Neural progenitor cell (in vitro differentiated cells): Measurements from ENCODE around the gene LRCOL1. TPM values are rescaled to one million over a fixed set of nuclear protein-coding genes. Genes with fewer than 3 reads are reported as not detected.

Experiments
- DNase-seq: peaks from one replicate; pipeline ENCODE4 v3.0.0-alpha.2; 2016; ENCODE audit warnings: low spot score
- H2AFZ ChIP-seq: fragments of 200-600 bp; sonication (generic); replicated peaks from 2 replicates; pipeline ENCODE4 v1.6.1; 2016; ENCODE audit warnings: antibody characterized with exemption
- H3F3A ChIP-seq: fragments of 200-600 bp; sonication (generic); 2 replicates; pipeline ENCODE4 v1.6.1; 2016; ENCODE audit warnings: antibody characterized with exemption, low read depth
- H3K27ac ChIP-seq: fragments of 200-600 bp; sonication (generic); 2 replicates; pipeline ENCODE4 v1.5.1; 2016; ENCODE audit warnings: mild to moderate bottlenecking
- H3K27me3 ChIP-seq: fragments of 200-600 bp; sonication (generic); 2 replicates; pipeline ENCODE4 v1.6.1; 2016; ENCODE audit warnings: mild to moderate bottlenecking, moderate library complexity
- H3K36me3 ChIP-seq: fragments of 200-600 bp; sonication (generic); 2 replicates; pipeline ENCODE4 v1.5.1; 2016
- H3K4me1 ChIP-seq: fragments of 200-600 bp; sonication (generic); 2 replicates; pipeline ENCODE4 v1.6.1; 2016; ENCODE audit warnings: mixed run types
- H3K4me2 ChIP-seq: fragments of 200-600 bp; sonication (generic); 2 replicates; pipeline ENCODE4 v1.6.1; 2016
- H3K4me3 ChIP-seq: fragments of 200-600 bp; sonication (generic); 2 replicates; pipeline ENCODE4 v1.5.1; 2016
- H3K79me2 ChIP-seq: fragments of 200-600 bp; sonication (generic); 2 replicates; pipeline ENCODE4 v1.6.1; 2016; ENCODE audit warnings: low read depth
- H3K9ac ChIP-seq: fragments of 200-600 bp; sonication (generic); 2 replicates; pipeline ENCODE4 v1.6.1; 2016
- H3K9me3 ChIP-seq: fragments of 200-600 bp; sonication (generic); 2 replicates; pipeline ENCODE4 v1.5.1; 2016; ENCODE audit warnings: low read depth
- H4K20me1 ChIP-seq: fragments of 200-600 bp; sonication (generic); 2 replicates; pipeline ENCODE4 v1.6.1; 2016; ENCODE audit warnings: low read depth
- H3K27ac Mint-ChIP-seq: 3 replicates; pipeline ENCODE4 v1.8.0; 2021; ENCODE audit warnings: mixed read lengths
- H3K27me3 Mint-ChIP-seq: 2 replicates; pipeline ENCODE4 v1.8.0; 2022; ENCODE audit warnings: low read depth, mild to moderate bottlenecking, inconsistent platforms, moderate library complexity, mixed read lengths; ENCODE audit not compliant: insufficient read depth
- H3K36me3 Mint-ChIP-seq: 3 replicates; pipeline ENCODE4 v1.8.0; 2021; ENCODE audit warnings: mixed read lengths
- H3K4me1 Mint-ChIP-seq: 3 replicates; pipeline ENCODE4 v1.8.0; 2021; ENCODE audit warnings: mixed read lengths
- H3K4me3 Mint-ChIP-seq: 3 replicates; pipeline ENCODE4 v1.8.0; 2021; ENCODE audit warnings: mild to moderate bottlenecking, moderate library complexity, mixed read lengths
- H3K9me3 Mint-ChIP-seq: 3 replicates; pipeline ENCODE4 v1.8.0; 2020; ENCODE audit warnings: mixed read lengths
- EZH2 ChIP-seq: fragments of 200-600 bp; sonication (generic); IDR thresholded peaks from 2 replicates; pipeline ENCODE4 v1.6.1; 2017; ENCODE audit warnings: antibody characterized with exemption, mild to moderate bottlenecking, moderate library complexity
- EZH2phosphoT487 ChIP-seq: fragments of 200-600 bp; sonication (generic); IDR thresholded peaks from 2 replicates; pipeline ENCODE4 v1.6.1; 2017; ENCODE audit warnings: antibody characterized with exemption
- total RNA-seq: library from RNA; depleted of rRNA; stranded (reverse); fragments of >200 nt; gene quantifications from 2 replicates; pipeline ENCODE4 v1.2.3, GENCODE V29; 2015; ENCODE audit warnings: low replicate concordance
- TF ChIP-seq, protein P1 (sequence below): fragments of 200-600 bp; sonication (generic); IDR thresholded peaks from 2 replicates; pipeline ENCODE4 v1.5.1; 2017; ENCODE audit warnings: antibody characterized with exemption, mild to moderate bottlenecking

Gene LRCOL1
- total RNA-seq, 1 donor from 2014 or later = not detected

DNA sequence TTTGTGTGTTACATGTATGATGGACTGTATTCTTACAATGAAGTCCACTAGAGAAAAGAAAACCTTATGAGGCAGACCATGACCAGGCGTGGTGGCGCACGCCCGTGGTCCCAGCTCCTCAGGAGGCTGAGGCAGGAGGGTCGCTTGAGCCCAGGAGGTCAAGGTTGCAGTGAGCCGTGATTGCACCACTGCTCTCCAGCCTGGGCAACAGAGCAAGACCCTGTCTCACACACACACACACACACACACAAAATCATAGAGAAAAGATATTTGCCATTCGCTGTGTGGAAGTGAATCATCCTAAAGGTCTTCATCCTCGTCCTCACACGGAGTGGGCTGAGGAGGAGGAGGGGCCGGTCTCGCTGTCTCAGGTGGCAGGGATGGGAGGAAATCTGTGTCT is 32.3 kb downstream of the LRCOL1 start:
- no peak overlapping the region for H3K27ac ChIP-seq
- peaks cover 6% of the 10 kb centered on the region for H3K36me3 Mint-ChIP-seq

DNA sequence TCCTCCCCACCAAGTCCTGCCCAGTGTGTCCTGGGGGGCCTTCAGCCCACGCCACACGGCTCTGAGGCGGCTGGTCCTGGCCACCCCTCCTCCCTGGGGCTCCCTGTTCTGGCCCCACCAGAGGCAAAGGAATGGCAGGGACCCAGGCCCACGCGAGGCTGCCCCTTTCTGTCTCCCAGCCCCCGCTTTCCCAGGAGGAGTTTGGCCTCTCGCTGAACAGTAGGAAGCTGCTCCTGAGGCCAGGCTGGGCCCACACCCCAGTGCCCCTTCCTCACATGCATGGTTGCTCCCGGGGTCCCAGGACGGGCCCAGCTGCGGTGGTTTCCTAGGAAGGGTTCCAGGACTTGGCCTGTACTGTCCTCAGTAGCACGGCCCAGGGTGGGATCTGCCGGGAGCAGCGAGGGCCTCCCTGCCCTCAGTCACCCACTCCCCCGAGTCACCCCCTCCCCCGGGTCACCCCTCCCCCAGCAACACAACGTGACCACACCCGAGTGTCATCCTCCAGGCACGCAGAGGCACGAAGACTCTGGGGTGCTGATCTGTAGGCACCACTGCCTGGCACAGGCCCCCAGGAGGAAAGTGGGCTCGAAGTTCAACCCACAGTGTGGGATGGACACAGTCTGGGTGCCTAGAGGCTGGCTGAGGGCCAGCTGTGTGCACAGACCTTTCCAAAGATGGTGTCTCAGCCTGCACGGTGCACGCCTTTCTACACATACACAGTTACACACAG is 33.0 kb downstream of the LRCOL1 start:
- no peaks in the 10 kb centered on the region for H3K36me3 ChIP-seq
- no peak overlapping the region for H2AFZ ChIP-seq
- peaks cover 79% of the 10 kb centered on the region for H4K20me1 ChIP-seq
- peaks cover 23% of the 10 kb centered on the region for H3K27me3 ChIP-seq
- H3F3A ChIP-seq = peaks cover 10% of the 10 kb centered on the region
- Mint-ChIP-seq H3K4me1 (no peaks in the 10 kb centered on the region), H3K36me3 (peaks cover 6% of the 10 kb centered on the region), H3K9me3 (no peaks in the 10 kb centered on the region), H3K4me3 (no peak overlapping the region), H3K27ac (no peak overlapping the region), H3K27me3 (peaks cover 11% of the 10 kb centered on the region)
- no peak overlapping the region for H3K4me2 ChIP-seq
- no peaks in the 10 kb centered on the region for H3K79me2 ChIP-seq
- H3K4me1 ChIP-seq = peaks cover 1% of the 10 kb centered on the region
- TF ChIP-seq, protein P1, sequence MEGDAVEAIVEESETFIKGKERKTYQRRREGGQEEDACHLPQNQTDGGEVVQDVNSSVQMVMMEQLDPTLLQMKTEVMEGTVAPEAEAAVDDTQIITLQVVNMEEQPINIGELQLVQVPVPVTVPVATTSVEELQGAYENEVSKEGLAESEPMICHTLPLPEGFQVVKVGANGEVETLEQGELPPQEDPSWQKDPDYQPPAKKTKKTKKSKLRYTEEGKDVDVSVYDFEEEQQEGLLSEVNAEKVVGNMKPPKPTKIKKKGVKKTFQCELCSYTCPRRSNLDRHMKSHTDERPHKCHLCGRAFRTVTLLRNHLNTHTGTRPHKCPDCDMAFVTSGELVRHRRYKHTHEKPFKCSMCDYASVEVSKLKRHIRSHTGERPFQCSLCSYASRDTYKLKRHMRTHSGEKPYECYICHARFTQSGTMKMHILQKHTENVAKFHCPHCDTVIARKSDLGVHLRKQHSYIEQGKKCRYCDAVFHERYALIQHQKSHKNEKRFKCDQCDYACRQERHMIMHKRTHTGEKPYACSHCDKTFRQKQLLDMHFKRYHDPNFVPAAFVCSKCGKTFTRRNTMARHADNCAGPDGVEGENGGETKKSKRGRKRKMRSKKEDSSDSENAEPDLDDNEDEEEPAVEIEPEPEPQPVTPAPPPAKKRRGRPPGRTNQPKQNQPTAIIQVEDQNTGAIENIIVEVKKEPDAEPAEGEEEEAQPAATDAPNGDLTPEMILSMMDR = no peak
- TF ChIP-seq EZH2phosphoT487 (no peak), EZH2 (no peak)
- no peak overlapping the region for H3K9ac ChIP-seq
- H3K9me3 ChIP-seq = no peaks in the 10 kb centered on the region
- no peak for DNase-seq
- no peak overlapping the region for H3K4me3 ChIP-seq
- no peak overlapping the region for H3K27ac ChIP-seq

More for the DNA sequence above, 32.3 kb downstream of the LRCOL1 start:
- H4K20me1 ChIP-seq = peaks cover 79% of the 10 kb centered on the region
- peaks cover 13% of the 10 kb centered on the region for H3K27me3 Mint-ChIP-seq
- no peaks in the 10 kb centered on the region for H3K79me2 ChIP-seq
- TF ChIP-seq EZH2phosphoT487 (no peak), EZH2 (no peak)
- TF ChIP-seq, protein P1 = no peak
- H3K36me3 ChIP-seq = no peaks in the 10 kb centered on the region
- no peaks in the 10 kb centered on the region for H3K9me3 ChIP-seq
- H3K4me1 Mint-ChIP-seq = no peaks in the 10 kb centered on the region
- peaks cover 8% of the 10 kb centered on the region for H3K4me1 ChIP-seq
- no peak overlapping the region for H3K9ac ChIP-seq
- DNase-seq = no peak
- no peak overlapping the region for H2AFZ ChIP-seq
- no peak overlapping the region for H3K4me3 Mint-ChIP-seq
- no peak overlapping the region for H3K4me3 ChIP-seq
- no peak overlapping the region for H3K4me2 ChIP-seq
- H3K9me3 Mint-ChIP-seq = no peaks in the 10 kb centered on the region
- H3F3A ChIP-seq = peaks cover 14% of the 10 kb centered on the region
- H3K27me3 ChIP-seq = peaks cover 31% of the 10 kb centered on the region
- no peak overlapping the region for H3K27ac Mint-ChIP-seq

DNA sequence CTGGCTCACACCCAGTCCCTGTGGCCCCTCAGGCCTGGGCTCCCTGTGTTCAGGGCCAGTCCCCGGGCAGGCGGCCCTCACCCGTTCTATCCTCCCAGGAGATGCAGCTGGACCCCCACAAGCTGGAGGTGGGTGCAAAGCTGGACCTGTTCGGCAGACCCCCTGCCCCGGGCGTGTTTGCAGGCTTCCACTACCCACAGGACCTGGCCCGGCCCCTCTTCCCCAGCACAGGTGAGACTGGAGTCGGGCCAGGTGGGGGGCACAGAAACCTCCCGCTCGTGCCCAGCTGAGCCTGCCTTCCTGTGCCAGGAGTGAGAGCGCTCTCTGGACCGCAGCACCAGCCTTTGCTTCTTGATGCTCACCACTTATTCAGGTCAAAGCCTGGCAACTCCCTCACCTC is 33.7 kb downstream of the LRCOL1 start:
- Histone ChIP-seq H3K27me3 (peaks cover 16% of the 10 kb centered on the region), H2AFZ (no peak overlapping the region), H3K36me3 (no peaks in the 10 kb centered on the region), H3F3A (peaks cover 9% of the 10 kb centered on the region), H3K4me2 (no peak overlapping the region), H3K4me3 (no peak overlapping the region), H4K20me1 (peaks cover 79% of the 10 kb centered on the region), H3K4me1 (no peaks in the 10 kb centered on the region), H3K9ac (no peak overlapping the region), H3K27ac (no peak overlapping the region), H3K9me3 (no peaks in the 10 kb centered on the region), H3K79me2 (no peaks in the 10 kb centered on the region)
- Mint-ChIP-seq H3K4me3 (no peak overlapping the region), H3K4me1 (no peaks in the 10 kb centered on the region), H3K9me3 (no peaks in the 10 kb centered on the region), H3K27ac (no peak overlapping the region), H3K27me3 (peaks cover 11% of the 10 kb centered on the region), H3K36me3 (peaks cover 6% of the 10 kb centered on the region)
- DNase-seq = no peak
- no peak for TF ChIP-seq EZH2
- TF ChIP-seq, protein P1 = no peak
- TF ChIP-seq EZH2phosphoT487 = no peak
